H9 (cell line): Measurements from ENCODE around the gene NAA35. TPM values are rescaled to one million over a fixed set of nuclear protein-coding genes. Genes with fewer than 3 reads are reported as not detected.

Experiments used
- DNase-seq: peaks from one replicate; pipeline ENCODE4 v3.0.0-alpha.2; 2017
- H2AFZ ChIP-seq: one replicate; pipeline ENCODE4 v1.6.1; 2013; ENCODE audit warnings: mild to moderate bottlenecking, low read length, control low read depth, moderate library complexity
- H2AK5ac ChIP-seq: 2 replicates; pipeline ENCODE4 v1.6.1; 2013; ENCODE audit warnings: low read length, control low read depth, mixed read lengths; ENCODE audit not compliant: insufficient read length
- H2BK120ac ChIP-seq: one replicate; pipeline ENCODE4 v1.6.1; 2013; ENCODE audit warnings: low read depth, mild to moderate bottlenecking, low read length, control low read depth, inconsistent platforms; ENCODE audit not compliant: poor library complexity, severe bottlenecking
- H2BK12ac ChIP-seq: 2 replicates; pipeline ENCODE4 v1.6.1; 2013; ENCODE audit warnings: low read length, control low read depth, mixed read lengths, low read depth; ENCODE audit not compliant: insufficient read length
- H2BK15ac ChIP-seq: 2 replicates; pipeline ENCODE4 v1.6.1; 2013; ENCODE audit warnings: low read depth, low read length, control low read depth
- H2BK20ac ChIP-seq: one replicate; pipeline ENCODE4 v1.6.1; 2013; ENCODE audit warnings: low read depth, mild to moderate bottlenecking, low read length, control low read depth, inconsistent platforms; ENCODE audit not compliant: poor library complexity, severe bottlenecking
- H2BK5ac ChIP-seq: 2 replicates; pipeline ENCODE4 v1.6.1; 2013; ENCODE audit warnings: low read length, control low read depth, mixed read lengths; ENCODE audit not compliant: insufficient read length
- H3K14ac ChIP-seq: 2 replicates; pipeline ENCODE4 v1.6.1; 2013; ENCODE audit warnings: low read length, control low read depth; ENCODE audit not compliant: insufficient read depth
- H3K18ac ChIP-seq: 2 replicates; pipeline ENCODE4 v1.6.1; 2013; ENCODE audit warnings: low read depth, mild to moderate bottlenecking, mixed read lengths, low read length, control low read depth; ENCODE audit not compliant: insufficient read length
- H3K23ac ChIP-seq: 2 replicates; pipeline ENCODE4 v1.6.1; 2013; ENCODE audit warnings: low read length, control low read depth, mixed read lengths, low read depth; ENCODE audit not compliant: insufficient read length
- H3K23me2 ChIP-seq: 2 replicates; pipeline ENCODE4 v1.6.1; 2013; ENCODE audit warnings: low read depth, mild to moderate bottlenecking, mixed read lengths, low read length, control low read depth; ENCODE audit not compliant: insufficient read length, poor library complexity, severe bottlenecking
- H3K27ac ChIP-seq: 2 replicates; pipeline ENCODE4 v1.5.1; 2013; ENCODE audit warnings: low read length, control low read depth, mixed read lengths, low read depth; ENCODE audit not compliant: insufficient read length
- H3K27me3 ChIP-seq: 2 replicates; pipeline ENCODE4 v1.6.1; 2013; ENCODE audit warnings: low read length, control low read depth, inconsistent platforms; ENCODE audit not compliant: insufficient read depth
- H3K4ac ChIP-seq: 2 replicates; pipeline ENCODE4 v1.6.1; 2013; ENCODE audit warnings: low read depth, mild to moderate bottlenecking, control low read depth, inconsistent platforms, low read length, moderate library complexity
- H3K4me1 ChIP-seq: 2 replicates; pipeline ENCODE4 v1.6.1; 2013; ENCODE audit warnings: low read length, control low read depth, inconsistent platforms; ENCODE audit not compliant: insufficient read depth
- H3K4me2 ChIP-seq: 2 replicates; pipeline ENCODE4 v1.6.1; 2013; ENCODE audit warnings: low read length, control low read depth, mixed read lengths; ENCODE audit not compliant: insufficient read length, insufficient read depth
- H3K56ac ChIP-seq: 2 replicates; pipeline ENCODE4 v1.6.1; 2013; ENCODE audit warnings: low read depth, mild to moderate bottlenecking, mixed read lengths, low read length, control low read depth; ENCODE audit not compliant: insufficient read length
- H3K79me1 ChIP-seq: 2 replicates; pipeline ENCODE4 v1.6.1; 2013; ENCODE audit warnings: low read depth, mild to moderate bottlenecking, moderate library complexity, low read length, control low read depth, inconsistent platforms; ENCODE audit not compliant: insufficient read depth, poor library complexity, severe bottlenecking
- H3K79me2 ChIP-seq: 2 replicates; pipeline ENCODE4 v1.6.1; 2013; ENCODE audit warnings: low read length, control low read depth, inconsistent platforms; ENCODE audit not compliant: insufficient read depth
- H3K9ac ChIP-seq: 2 replicates; pipeline ENCODE4 v1.6.1; 2013; ENCODE audit warnings: low read length, control low read depth, mixed read lengths; ENCODE audit not compliant: insufficient read length; ENCODE audit errors: extremely low read depth
- H3K9me3 ChIP-seq: one replicate; pipeline ENCODE4 v1.6.1; 2013; ENCODE audit warnings: low read depth, low read length, inconsistent platforms; ENCODE audit not compliant: control insufficient read depth
- H3T11ph ChIP-seq: one replicate; pipeline ENCODE4 v1.6.1; 2013; ENCODE audit warnings: mild to moderate bottlenecking, low read length, control low read depth, inconsistent platforms
- H4K20me1 ChIP-seq: one replicate; pipeline ENCODE4 v1.6.1; 2013; ENCODE audit not compliant: control insufficient read depth, insufficient read length, insufficient read depth
- H4K5ac ChIP-seq: 2 replicates; pipeline ENCODE4 v1.6.1; 2013; ENCODE audit warnings: low read depth, mild to moderate bottlenecking, mixed read lengths, low read length, control low read depth; ENCODE audit not compliant: insufficient read length
- H4K8ac ChIP-seq: replicated peaks from 2 replicates; pipeline ENCODE4 v1.6.1; 2013; ENCODE audit warnings: low read length, control low read depth, mixed read lengths, low read depth; ENCODE audit not compliant: insufficient read length
- H4K91ac ChIP-seq: 2 replicates; pipeline ENCODE4 v1.6.1; 2013; ENCODE audit warnings: low read depth, mild to moderate bottlenecking, moderate library complexity, mixed read lengths, low read length, control low read depth; ENCODE audit not compliant: insufficient read length
- H3K27ac Mint-ChIP-seq, 3 experiments: 2 replicates in 2 of 3; 3 replicates in 1 of 3; pipeline ENCODE4 v1.8.0; 2020 to 2021; ENCODE audit warnings: mixed read lengths in 3 of 3, mild to moderate bottlenecking in 1 of 3, moderate library complexity in 1 of 3
- H3K27me3 Mint-ChIP-seq: 2 replicates; pipeline ENCODE4 v1.8.0; 2021; ENCODE audit warnings: low read depth, mild to moderate bottlenecking, moderate library complexity, mixed read lengths
- H3K36me3 Mint-ChIP-seq, 3 experiments: 2 replicates in 2 of 3; 3 replicates in 1 of 3; pipeline ENCODE4 v1.8.0; 2020 to 2021; ENCODE audit warnings: low read depth in 3 of 3, mixed read lengths in 3 of 3; ENCODE audit not compliant: insufficient read depth in 1 of 3
- H3K4me1 Mint-ChIP-seq, 2 experiments: 2 replicates each; pipeline ENCODE4 v1.8.0; 2020; ENCODE audit warnings: mixed read lengths in 2 of 2
- H3K4me3 Mint-ChIP-seq, 2 experiments: 2 replicates in 1 of 2; 3 replicates in 1 of 2; pipeline ENCODE4 v1.8.0; 2020 to 2021; ENCODE audit warnings: mild to moderate bottlenecking in 2 of 2, mixed read lengths in 2 of 2, moderate library complexity in 1 of 2
- H3K9me3 Mint-ChIP-seq, 2 experiments: 2 replicates in 1 of 2; 3 replicates in 1 of 2; pipeline ENCODE4 v1.8.0; 2020; ENCODE audit warnings: mild to moderate bottlenecking in 2 of 2, mixed read lengths in 2 of 2, moderate library complexity in 1 of 2
- CTCF ChIP-seq: fragments of 200-600 bp; sonication (generic); conservative IDR thresholded peaks from 3 replicates; pipeline ENCODE4 v1.8.0; 2021; ENCODE audit warnings: antibody characterized with exemption, mild to moderate bottlenecking
- whole genome bisulfite sequencing: extraction: QIAGEN DNeasy Blood & Tissue Kit; methylation state at CpG from one replicate; pipeline ENCODE4 v1.1.7; 2013; ENCODE audit warnings: missing lambda C conversion rate, low lambda C conversion rate, mixed read lengths; ENCODE audit not compliant: insufficient read length; ENCODE audit errors: extremely low coverage; 5-methylcytosine and 5-hydroxymethylcytosine counted together
- total RNA-seq: library from RNA; stranded (reverse); gene quantifications from 2 replicates; pipeline ENCODE4 v1.2.1, GENCODE V29; 2021

NAA35 gene
- total RNA-seq, 1 experiment from 2014 or later: 38.6 TPM

GRCh38 chr9:86042199-86042978 is 101.4 kb downstream of the NAA35 start:
- Histone ChIP-seq H2BK120ac (no peak overlapping the region), H3K23me2 (no peaks in the 10 kb centered on the region), H2BK15ac (no peak overlapping the region), H4K8ac (no peak overlapping the region), H3K27me3 (no peaks in the 10 kb centered on the region), H4K91ac (no peak overlapping the region), H3K79me1 (no peaks in the 10 kb centered on the region), H2BK20ac (no peak overlapping the region), H2BK12ac (no peak overlapping the region), H2AK5ac (no peak overlapping the region), H3K18ac (no peak overlapping the region), H3K23ac (no peak overlapping the region), H2AFZ (no peak overlapping the region), H3T11ph (no peak overlapping the region), H3K9ac (no peak overlapping the region), H4K5ac (no peak overlapping the region), H3K79me2 (no peaks in the 10 kb centered on the region), H2BK5ac (no peak overlapping the region), H3K9me3 (no peaks in the 10 kb centered on the region), H3K27ac (no peak overlapping the region), H4K20me1 (no peaks in the 10 kb centered on the region), H3K4me1 (no peaks in the 10 kb centered on the region), H3K14ac (no peak overlapping the region), H3K56ac (no peak overlapping the region), H3K4ac (no peak overlapping the region), H3K4me2 (no peak overlapping the region)
- DNase-seq: no peak
- Mint-ChIP-seq H3K4me3 (no peak overlapping the region), H3K27me3 (no peaks in the 10 kb centered on the region), H3K36me3 (peaks cover 17 to 30% (median 25%) of the 10 kb centered on the region in 3 experiments; a peak in 6 of 7 replicates), H3K27ac (no peak overlapping the region), H3K4me1 (no peaks in the 10 kb centered on the region), H3K9me3 (no peaks in the 10 kb centered on the region; a peak in 1 of 5 replicates)
- no peak for TF ChIP-seq CTCF
- WGBS: no CpG with 5 or more reads among the region's 5 CpGs
